Mononuclear cell (primary cell): ENCODE measurements around the gene CALU. TPM values are rescaled to one million over a fixed set of nuclear protein-coding genes. Genes with fewer than 3 reads are reported as not detected.

Experiments
- H3K27me3 ChIP-seq: 2 replicates; pipeline ENCODE4 v1.6.0; 2011; ENCODE audit warnings: low read length, control low read depth; ENCODE audit not compliant: insufficient read depth
- H3K4me1 ChIP-seq: 2 replicates; pipeline ENCODE4 v1.5.1; 2011; ENCODE audit warnings: mild to moderate bottlenecking, low read length, control low read depth; ENCODE audit not compliant: insufficient read depth
- H3K4me3 ChIP-seq: 2 replicates; pipeline ENCODE4 v1.5.1; 2011; ENCODE audit warnings: mild to moderate bottlenecking, low read length, moderate library complexity
- H3K9me3 ChIP-seq: 2 replicates; pipeline ENCODE4 v1.5.1; 2011; ENCODE audit warnings: low read depth, mild to moderate bottlenecking, control low read depth, low read length
- total RNA-seq: library from RNA; depleted of rRNA; stranded (reverse); fragments of >200 nt; gene quantifications from one replicate; pipeline ENCODE4 v1.2.3, GENCODE V29; 2012

Gene CALU
- total RNA-seq, 1 donor, result 39.9 TPM

DNA sequence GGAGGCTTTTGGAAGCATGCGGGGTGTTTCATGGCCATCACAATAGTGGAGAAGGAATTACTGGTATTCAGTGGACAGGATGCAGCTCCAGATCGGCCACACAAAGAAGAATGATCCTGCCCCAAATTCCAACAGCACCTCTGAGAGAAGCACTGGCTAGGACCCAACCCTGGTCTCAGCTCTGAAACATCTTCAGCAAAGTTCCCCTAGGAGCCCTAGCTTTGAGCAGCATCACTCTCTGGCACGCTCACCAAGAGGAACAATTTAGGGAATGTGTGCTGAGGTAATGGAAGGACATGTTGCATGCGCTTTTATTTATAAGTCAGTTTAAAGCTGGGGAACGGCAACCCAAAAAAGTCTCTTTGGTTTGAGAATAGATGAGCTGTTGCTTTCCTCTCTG, 42.0 kb downstream of the CALU start:
- no peaks in the 10 kb centered on the region for H3K4me1 ChIP-seq
- no peak overlapping the region for H3K4me3 ChIP-seq
- no peaks in the 10 kb centered on the region for H3K27me3 ChIP-seq
- H3K9me3 ChIP-seq, result peaks cover 5% of the 10 kb centered on the region

DNA sequence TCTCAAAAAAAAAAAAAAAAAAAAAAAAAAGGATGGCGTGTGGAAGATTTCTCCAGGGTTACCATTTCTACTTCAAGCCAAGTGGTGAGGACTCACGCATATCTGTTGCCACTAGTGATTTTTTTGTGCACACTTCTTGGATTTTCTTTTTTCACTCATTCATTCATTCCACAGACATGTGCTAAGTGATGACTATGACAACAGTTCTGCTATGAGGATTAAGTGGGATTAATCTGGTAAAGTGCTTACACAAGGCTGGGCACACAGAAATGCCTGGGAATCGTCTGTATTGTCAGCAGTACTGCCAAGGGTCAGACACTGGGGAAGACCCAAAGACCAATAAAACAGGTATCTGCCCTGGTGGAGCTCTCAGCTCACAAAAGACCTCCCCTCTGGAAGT, 42.7 kb downstream of the CALU start:
- H3K4me1 ChIP-seq, result no peaks in the 10 kb centered on the region
- no peak overlapping the region for H3K4me3 ChIP-seq
- no peaks in the 10 kb centered on the region for H3K27me3 ChIP-seq
- H3K9me3 ChIP-seq, result peaks cover 5% of the 10 kb centered on the region

DNA sequence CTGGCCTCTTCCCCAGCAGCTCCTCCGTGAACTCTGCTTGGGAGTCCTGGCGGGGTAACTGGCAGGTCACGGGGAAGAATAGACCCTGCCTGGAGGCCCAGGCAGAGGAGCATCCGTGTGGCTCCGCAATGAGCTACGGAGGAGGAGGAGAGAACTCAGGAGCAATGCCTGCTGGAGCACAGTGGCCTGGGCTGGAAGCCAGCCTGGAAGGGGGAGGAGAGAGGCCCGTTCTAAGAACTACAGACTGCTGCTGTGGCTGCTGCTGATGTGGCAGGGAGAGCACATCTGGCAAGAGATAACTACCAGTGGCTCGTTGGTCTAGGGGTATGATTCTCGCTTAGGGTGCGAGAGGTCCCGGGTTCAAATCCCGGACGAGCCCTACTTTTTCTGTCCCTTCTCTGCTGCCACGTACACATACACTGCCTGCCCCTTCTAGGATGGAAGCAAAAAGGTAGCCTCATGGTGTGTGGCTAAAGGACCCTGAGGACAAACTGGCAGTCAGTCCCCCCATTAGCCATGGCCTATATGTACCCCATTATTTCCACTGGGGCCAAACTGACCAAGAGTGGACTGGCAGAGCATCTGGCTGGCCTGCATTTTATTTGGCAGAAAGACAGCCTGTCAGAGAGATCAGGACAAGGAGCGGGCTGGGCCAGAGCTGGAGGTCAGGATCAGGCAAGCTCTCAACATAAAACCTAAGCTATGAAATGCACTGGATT, 44.1 kb downstream of the CALU start:
- H3K4me1 ChIP-seq, result no peaks in the 10 kb centered on the region
- no peak overlapping the region for H3K4me3 ChIP-seq
- no peaks in the 10 kb centered on the region for H3K27me3 ChIP-seq
- peaks cover under 1% of the 10 kb centered on the region for H3K9me3 ChIP-seq

DNA sequence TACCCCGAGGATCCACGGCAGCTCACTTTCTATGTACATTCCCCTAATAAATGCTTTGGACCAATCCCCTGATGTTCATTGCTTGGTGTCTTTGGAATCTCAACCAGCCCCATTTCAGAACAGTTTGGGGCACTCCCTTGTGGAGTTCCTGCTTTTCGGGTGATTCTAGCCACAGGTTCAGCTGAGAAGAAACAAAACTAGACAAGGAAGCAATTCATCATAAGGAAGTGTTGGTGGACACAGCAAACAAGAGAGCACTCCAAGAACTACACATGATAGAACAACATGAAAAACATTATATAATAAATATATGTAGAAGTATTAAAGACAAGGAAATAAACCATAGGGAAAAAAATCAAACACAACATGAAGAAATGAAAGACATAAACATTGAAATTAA, 46.6 kb downstream of the CALU start:
- peaks cover 5% of the 10 kb centered on the region for H3K4me1 ChIP-seq
- H3K4me3 ChIP-seq, result no peak overlapping the region
- H3K9me3 ChIP-seq, result no peaks in the 10 kb centered on the region
- H3K27me3 ChIP-seq, result peaks cover 12% of the 10 kb centered on the region

DNA sequence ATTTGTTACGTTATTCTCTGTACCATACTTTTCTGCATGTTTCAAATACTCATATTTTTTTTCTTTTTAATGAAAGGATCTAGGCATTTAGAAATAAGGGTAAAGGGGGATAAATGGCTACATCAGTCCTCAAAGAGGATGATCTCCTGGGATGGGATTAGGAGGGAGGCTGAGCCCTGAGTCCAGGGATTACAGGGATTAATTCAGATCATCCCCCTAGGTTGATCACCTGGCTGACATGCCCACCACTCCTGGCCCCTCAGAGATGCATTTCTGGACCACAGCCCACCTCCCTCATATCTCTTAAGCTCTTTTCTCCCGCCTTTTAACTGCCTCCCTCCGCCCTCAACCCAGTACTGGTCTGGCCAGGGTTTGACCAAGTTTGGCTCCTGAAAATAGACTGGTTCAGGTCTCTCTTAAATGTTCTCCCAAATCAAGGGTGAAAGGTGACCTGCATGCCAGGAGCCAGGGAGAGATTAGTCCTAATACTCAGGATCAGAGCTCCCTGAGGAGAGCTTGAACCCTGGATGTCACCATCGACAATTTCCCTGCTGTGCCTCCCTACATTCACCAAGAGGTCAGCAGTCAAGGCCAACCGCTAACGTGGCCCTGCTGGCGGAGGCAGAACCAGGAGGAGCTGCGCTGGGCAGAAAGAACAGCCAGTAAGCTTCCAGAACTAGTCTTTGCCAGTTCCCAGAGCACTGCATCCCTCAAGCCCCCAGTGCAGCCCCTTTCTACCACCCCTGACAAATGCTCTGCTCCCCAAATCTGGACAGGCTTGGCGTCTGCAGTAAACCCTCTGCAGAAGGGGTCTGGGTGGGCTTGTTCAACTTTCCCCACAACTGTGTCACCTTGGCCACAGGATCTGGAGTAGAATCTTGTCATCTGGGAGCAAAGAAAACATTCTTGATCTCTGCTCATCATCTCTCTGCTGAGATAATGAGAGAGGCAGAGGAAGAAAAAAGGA, 49.6 kb downstream of the CALU start:
- H3K4me3 ChIP-seq, result no peak overlapping the region
- H3K27me3 ChIP-seq, result peaks cover 12% of the 10 kb centered on the region
- peaks cover 12% of the 10 kb centered on the region for H3K4me1 ChIP-seq
- no peaks in the 10 kb centered on the region for H3K9me3 ChIP-seq

DNA sequence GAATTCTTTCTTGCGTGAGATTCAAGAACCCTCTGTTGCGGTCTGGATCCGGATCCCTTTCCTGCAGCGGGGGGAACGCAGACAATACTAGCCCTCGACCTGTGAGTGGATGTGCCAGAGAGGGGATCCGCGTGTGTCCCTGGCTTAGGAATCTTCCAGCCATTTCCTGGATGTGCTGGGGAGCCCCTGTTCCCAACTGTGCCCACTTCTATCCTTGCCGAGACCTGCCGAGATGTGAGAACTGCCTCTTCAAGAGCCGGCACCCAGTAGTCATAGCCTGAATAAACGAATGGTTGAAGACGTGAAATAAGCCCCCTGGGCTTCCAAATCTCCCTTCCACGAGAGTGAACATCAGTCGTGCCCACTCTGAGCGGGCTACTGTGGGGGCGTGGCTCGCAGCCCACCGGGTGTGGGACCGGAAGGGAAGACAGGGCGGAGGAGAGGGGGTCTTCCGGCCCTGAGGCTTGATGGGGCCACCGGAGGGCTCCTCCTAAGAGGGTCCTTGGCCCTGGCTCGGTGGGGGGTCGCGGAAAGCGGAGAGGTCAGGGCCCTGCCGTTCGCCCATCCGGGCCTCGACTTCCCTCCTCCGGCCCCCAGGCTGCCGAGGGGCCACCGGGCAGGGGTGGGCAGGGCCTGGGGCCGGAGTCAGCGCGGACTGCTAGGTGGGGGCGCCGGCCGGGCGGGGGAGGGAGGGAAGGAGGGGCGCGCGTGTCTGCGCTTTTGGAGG, 51.3 kb downstream of the CALU start:
- Histone ChIP-seq H3K27me3 (peaks cover 12% of the 10 kb centered on the region), H3K9me3 (no peaks in the 10 kb centered on the region), H3K4me3 (peak overlapping the region; percentile 57), H3K4me1 (peaks cover 12% of the 10 kb centered on the region)

DNA sequence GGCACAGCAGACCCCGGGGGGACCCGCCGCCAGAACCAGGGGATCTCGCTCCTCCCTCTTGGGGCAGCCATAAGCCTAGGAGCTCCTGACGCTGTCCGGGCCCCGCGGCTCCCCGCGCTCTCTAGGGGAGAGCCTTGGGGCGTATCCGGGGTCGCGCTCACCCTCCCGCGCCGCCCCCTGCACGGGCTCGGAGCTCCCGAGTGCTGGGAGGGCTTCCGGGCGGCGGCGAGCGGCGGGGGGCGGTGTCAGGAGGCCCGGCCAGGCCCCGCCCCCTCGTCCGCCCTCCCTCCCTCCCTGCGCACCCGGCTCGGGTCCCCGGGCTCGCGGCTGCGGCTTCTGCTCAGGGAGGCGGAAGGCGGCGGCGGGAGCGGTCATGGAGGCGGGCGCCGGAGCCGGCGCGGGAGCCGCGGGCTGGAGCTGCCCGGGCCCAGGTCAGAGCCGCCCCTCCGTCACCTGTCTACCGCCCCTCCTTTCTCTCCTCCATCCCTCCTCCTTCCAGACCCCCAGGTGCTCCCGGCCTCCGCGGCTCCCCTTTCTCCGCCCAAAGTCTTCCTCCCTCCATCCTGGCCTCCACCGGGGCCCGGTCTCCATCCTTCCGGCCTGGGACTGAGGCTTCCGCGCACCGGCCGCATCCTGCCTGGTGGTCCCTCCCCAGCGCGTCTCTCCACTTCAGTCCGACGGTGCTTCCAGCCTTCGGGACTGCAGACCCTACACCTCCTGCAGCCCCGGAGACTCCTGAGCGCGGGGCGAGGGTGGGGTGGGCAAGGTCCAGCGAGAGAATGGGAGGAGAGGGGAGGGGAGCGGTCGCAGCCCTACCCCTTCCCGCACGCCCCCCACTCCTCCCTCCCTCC, 52.2 kb downstream of the CALU start, which contains the start of gene CCDC136:
TSS of gene CCDC136 (plus strand) at position 848 of the 851 bp plus-strand sequence. CDS start 444 bp downstream, outside the sequence.
- H3K27me3 ChIP-seq, result peaks cover 12% of the 10 kb centered on the region
- H3K4me1 ChIP-seq, result peaks cover 12% of the 10 kb centered on the region
- peak within 1 kb of the TSS; percentile 57 for H3K4me3 ChIP-seq
- H3K9me3 ChIP-seq, result no peaks in the 10 kb centered on the region

DNA sequence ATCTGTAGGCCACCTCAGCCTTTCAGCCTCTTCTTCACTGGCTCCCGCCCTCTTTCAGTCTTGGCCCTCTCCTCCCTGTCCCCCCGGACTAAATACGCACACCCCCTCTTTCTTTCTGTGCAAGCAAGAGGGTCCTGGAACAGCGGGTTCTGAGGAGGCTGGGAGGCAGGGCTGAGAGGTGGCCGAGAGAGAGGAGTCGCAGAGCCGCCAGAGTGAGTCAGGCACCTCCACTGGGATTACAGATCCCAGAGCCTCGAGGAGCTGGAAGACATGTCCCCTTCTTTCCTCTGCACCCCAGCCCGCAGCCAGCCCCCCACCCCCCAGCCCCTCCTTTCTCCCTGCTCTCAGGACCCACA, 52.8 kb downstream of the CALU start:
- no peaks in the 10 kb centered on the region for H3K9me3 ChIP-seq
- H3K4me3 ChIP-seq, result no peak overlapping the region
- peaks cover 12% of the 10 kb centered on the region for H3K27me3 ChIP-seq
- H3K4me1 ChIP-seq, result peaks cover 12% of the 10 kb centered on the region

DNA sequence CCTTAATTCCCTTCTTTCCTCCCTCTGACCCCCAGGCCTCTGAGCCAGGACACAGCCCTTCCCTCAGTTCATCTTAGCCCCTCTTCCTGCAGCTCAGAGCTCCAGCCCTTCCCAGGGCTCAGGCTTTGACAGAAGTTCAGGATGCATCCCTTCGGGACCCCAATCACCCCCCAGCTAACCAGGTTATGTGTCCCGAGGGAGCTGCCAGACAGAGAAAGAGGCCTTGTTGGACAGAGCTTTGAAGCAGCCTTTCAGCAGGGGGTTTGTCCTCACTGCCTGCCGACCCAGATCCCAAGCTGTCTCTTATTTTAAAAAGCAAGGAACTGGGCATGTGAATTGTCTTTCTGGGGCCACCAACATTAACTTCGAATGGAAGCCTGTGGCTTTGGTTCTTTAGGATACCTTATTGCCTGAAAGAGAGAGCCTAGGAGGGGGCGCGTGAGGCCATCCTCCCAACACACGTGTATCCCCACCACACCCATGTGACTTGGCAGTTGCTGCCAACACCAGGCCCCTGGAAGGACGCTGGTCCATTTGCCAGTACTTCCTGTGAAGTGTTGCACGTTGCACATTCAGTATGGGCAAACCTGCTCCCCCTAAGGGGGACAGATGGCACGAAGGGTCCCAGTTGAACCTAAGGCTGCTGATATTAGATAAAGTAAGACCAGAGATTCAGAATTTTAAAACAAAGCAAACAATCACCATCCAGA, 53.5 kb downstream of the CALU start:
- Histone ChIP-seq H3K4me3 (no peak overlapping the region), H3K9me3 (no peaks in the 10 kb centered on the region), H3K4me1 (peaks cover 12% of the 10 kb centered on the region), H3K27me3 (peaks cover 12% of the 10 kb centered on the region)

DNA sequence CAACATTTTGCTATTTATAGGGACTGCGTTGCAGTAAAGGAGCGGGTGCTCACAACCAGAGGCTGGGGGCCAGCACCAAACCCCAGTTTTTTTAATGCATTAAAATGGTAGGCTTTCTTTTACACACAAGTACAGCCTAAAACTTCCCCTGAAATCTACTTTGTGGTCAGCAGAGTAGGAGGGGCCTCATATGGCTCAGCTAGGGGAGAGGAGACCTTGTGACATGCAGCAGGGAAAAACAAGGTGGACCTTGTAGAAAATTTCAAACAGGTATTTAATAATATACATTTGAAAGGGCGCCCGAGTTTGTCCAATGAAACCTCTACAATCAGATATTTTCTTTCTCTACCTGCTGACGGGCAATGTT, 54.0 kb downstream of the CALU start:
- Histone ChIP-seq H3K4me3 (no peak overlapping the region), H3K27me3 (peaks cover 12% of the 10 kb centered on the region), H3K4me1 (peaks cover 12% of the 10 kb centered on the region)

DNA sequence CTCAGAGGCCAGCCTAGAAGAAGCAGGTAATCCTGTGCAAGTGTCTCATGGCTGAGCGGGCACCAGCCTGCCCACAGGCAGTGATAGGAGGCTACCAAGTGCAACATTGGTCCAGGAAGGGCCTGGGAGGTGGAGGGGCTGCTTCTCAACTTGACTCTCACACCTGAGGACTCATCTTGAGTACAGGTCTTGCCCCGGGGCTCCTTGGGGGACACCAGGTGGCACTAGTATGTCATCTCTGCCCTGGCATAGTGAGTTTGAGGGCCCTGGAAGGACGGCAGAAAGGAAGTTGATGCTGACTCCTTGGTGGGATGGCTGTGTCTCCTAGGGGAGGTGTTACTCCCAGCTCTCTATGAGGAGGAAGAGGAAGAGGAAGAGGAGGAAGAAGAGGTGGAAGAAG, 54.9 kb downstream of the CALU start:
- H3K9me3 ChIP-seq, result no peaks in the 10 kb centered on the region
- H3K27me3 ChIP-seq, result peaks cover 10% of the 10 kb centered on the region
- no peak overlapping the region for H3K4me3 ChIP-seq
- H3K4me1 ChIP-seq, result peaks cover 12% of the 10 kb centered on the region

More for the DNA sequence above, 54.0 kb downstream of the CALU start:
- no peaks in the 10 kb centered on the region for H3K9me3 ChIP-seq

DNA sequence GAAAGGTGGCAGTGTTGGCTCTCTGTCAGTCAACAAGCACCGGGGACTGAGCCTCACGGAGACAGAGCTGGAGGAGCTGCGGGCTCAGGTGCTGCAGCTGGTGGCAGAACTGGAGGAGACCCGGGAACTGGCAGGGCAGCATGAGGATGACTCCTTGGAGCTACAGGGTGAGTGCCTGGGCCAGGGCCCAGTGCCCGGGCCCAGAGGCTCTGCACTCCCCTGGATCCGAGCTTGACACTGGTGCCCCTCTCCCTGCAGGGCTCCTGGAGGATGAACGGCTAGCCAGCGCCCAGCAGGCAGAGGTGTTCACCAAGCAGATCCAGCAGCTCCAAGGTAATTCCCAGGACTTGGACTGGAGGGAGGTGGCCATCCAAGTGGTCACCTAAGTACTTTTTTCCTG, 55.3 kb downstream of the CALU start:
- Histone ChIP-seq H3K27me3 (peaks cover 6% of the 10 kb centered on the region), H3K4me3 (no peak overlapping the region), H3K4me1 (peaks cover 12% of the 10 kb centered on the region), H3K9me3 (no peaks in the 10 kb centered on the region)

DNA sequence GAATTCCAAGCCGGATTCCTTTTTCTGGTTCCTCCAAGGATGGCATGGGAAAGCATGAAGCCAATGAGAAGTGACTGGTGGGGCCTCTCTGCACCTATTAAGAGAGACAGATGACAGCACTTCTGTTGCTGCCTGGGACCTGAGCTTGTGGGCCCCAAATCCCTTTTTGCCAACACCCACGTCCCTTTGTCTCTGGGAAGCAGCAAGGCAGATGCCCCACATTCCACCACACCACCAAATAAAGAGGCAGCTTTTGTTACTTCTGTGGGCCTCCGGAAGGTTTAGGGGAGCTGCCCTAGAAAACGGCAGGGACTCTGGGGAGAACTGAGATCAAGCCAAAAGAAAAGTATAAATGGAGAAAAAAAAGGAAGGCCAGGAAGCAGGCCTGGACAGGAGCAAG, 56.0 kb downstream of the CALU start:
- Histone ChIP-seq H3K27me3 (peaks cover 4% of the 10 kb centered on the region), H3K4me1 (peaks cover 12% of the 10 kb centered on the region), H3K4me3 (no peak overlapping the region), H3K9me3 (no peaks in the 10 kb centered on the region)

DNA sequence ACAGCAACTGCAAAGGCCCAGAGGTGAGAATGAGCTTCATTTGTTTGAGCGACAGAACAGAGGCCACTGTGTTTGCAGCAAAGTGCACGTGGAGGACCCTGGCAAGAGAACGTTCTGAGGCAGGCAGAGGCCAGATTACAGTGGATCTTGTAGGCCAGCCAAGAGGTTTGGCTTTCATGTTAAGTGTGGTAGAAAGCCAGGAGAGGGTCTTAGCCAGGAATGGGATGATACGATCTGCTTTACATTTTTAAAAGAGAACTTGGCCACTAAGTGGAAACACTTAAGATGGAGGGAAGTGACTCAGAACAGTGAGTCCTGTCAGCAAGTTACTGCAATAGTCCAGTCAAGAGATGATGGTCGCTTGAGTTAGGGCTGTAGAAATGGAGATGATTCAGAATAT, 57.2 kb downstream of the CALU start:
- H3K4me3 ChIP-seq, result no peak overlapping the region
- no peaks in the 10 kb centered on the region for H3K9me3 ChIP-seq
- H3K4me1 ChIP-seq, result peaks cover 7% of the 10 kb centered on the region
- no peaks in the 10 kb centered on the region for H3K27me3 ChIP-seq
